Suprapubic skin (tissue), 4 donors: ENCODE data around the gene KCNH1.

Experiments
- CTCF ChIP-seq, 2 donors: fragments of 200-600 bp in 1 of 2; fragments of 450-650 bp in 1 of 2; sonication (generic) in 1 of 2; IDR thresholded peaks; one replicate each; pipeline ENCODE4 v1.5.1; 2016 to 2019; ENCODE audit warnings: antibody characterized with exemption in 2 of 2, mild to moderate bottlenecking in 1 of 2, moderate library complexity in 1 of 2
- POLR2A ChIP-seq, 2 donors: fragments of 450-650 bp; IDR thresholded peaks; one replicate each; pipeline ENCODE4 v1.6.1; 2017; ENCODE audit warnings: antibody characterized with exemption in 2 of 2, mild to moderate bottlenecking in 2 of 2, moderate library complexity in 2 of 2
- POLR2AphosphoS5 ChIP-seq, 3 donors: sonication (generic); formaldehyde crosslinking; IDR thresholded peaks; one replicate each; pipeline ENCODE4 v1.6.1; 2017; ENCODE audit warnings: antibody characterized with exemption in 3 of 3

- TF ChIP-seq CTCF (IDR thresholded peaks at IDR 0.05) (no peak), POLR2A (IDR thresholded peaks at IDR 0.05) (no peak), POLR2AphosphoS5 (IDR thresholded peaks at IDR 0.05) (no peak)
These were observed 97.4 kb downstream of the KCNH1 start for GRCh38 chr1:211036381-211037060.
